Neuronal stem cell (in vitro differentiated cells): ENCODE measurements around the gene METRN.

Experiments
- DNase-seq: peaks from one replicate; pipeline ENCODE4 v3.0.0-alpha.2; 2013; ENCODE audit warnings: low spot score
- H2AFZ ChIP-seq: one replicate; pipeline ENCODE4 v1.6.1; 2013; ENCODE audit warnings: mild to moderate bottlenecking, low read length, inconsistent platforms
- H2AK5ac ChIP-seq: 2 replicates; pipeline ENCODE4 v1.6.1; 2013; ENCODE audit warnings: low read depth, mild to moderate bottlenecking, inconsistent platforms, low read length, moderate library complexity, mixed read lengths
- H2BK120ac ChIP-seq: 2 replicates; pipeline ENCODE4 v1.6.1; 2013; ENCODE audit warnings: low read depth, mild to moderate bottlenecking, inconsistent platforms, low read length, moderate library complexity, mixed read lengths
- H2BK12ac ChIP-seq: one replicate; pipeline ENCODE4 v1.6.1; 2013; ENCODE audit warnings: low read length, inconsistent platforms
- H2BK15ac ChIP-seq: 2 replicates; pipeline ENCODE4 v1.6.1; 2013; ENCODE audit warnings: mild to moderate bottlenecking, low read length, inconsistent platforms, mixed read lengths
- H2BK5ac ChIP-seq: one replicate; pipeline ENCODE4 v1.6.1; 2013; ENCODE audit warnings: inconsistent platforms, mild to moderate bottlenecking, low read length, moderate library complexity
- H3K14ac ChIP-seq: one replicate; pipeline ENCODE4 v1.6.1; 2013; ENCODE audit warnings: low read length, inconsistent platforms
- H3K18ac ChIP-seq: 2 replicates; pipeline ENCODE4 v1.6.1; 2013; ENCODE audit warnings: low read length, inconsistent platforms
- H3K23ac ChIP-seq: 2 replicates; pipeline ENCODE4 v1.6.1; 2013; ENCODE audit warnings: low read depth, mild to moderate bottlenecking, mixed read lengths, low read length, inconsistent platforms; ENCODE audit not compliant: poor library complexity
- H3K27ac ChIP-seq: replicated peaks from 3 replicates; pipeline ENCODE4 v1.5.1; 2013; ENCODE audit warnings: low read length, inconsistent platforms
- H3K27me3 ChIP-seq, 3 experiments: 2 replicates each; pipeline ENCODE4 v1.6.1; 2013; ENCODE audit warnings: low read length in 3 of 3, mild to moderate bottlenecking in 2 of 3, inconsistent platforms in 1 of 3, low read depth in 1 of 3, mixed read lengths in 1 of 3, moderate library complexity in 1 of 3; ENCODE audit not compliant: control insufficient read depth in 3 of 3, insufficient read depth in 3 of 3
- H3K36me3 ChIP-seq, 2 donors: replicated peaks in 1 of 2; 2 replicates each; pipeline ENCODE4 v1.6.1; 2013; ENCODE audit warnings: low read length in 2 of 2; ENCODE audit not compliant: control insufficient read depth in 2 of 2, insufficient read depth in 2 of 2
- H3K4ac ChIP-seq: 2 replicates; pipeline ENCODE4 v1.6.1; 2013; ENCODE audit warnings: inconsistent platforms, mild to moderate bottlenecking, low read length, moderate library complexity
- H3K4me1 ChIP-seq, 2 donors: 1 replicate in 1 of 2; 2 replicates in 1 of 2; pipeline ENCODE4 v1.6.1; 2013; ENCODE audit warnings: low read length in 2 of 2, low read depth in 1 of 2; ENCODE audit not compliant: control insufficient read depth in 2 of 2, insufficient read depth in 1 of 2
- H3K4me2 ChIP-seq: one replicate; pipeline ENCODE4 v1.6.1; 2013; ENCODE audit warnings: mild to moderate bottlenecking, low read length, inconsistent platforms; ENCODE audit not compliant: insufficient read depth, poor library complexity, severe bottlenecking
- H3K4me3 ChIP-seq, 2 donors: 2 replicates each; pipeline ENCODE4 v1.5.1; 2013; ENCODE audit warnings: low read length in 2 of 2, mild to moderate bottlenecking in 2 of 2, inconsistent platforms in 1 of 2, moderate library complexity in 1 of 2
- H3K79me1 ChIP-seq: one replicate; pipeline ENCODE4 v1.6.1; 2013; ENCODE audit warnings: low read depth, mild to moderate bottlenecking, inconsistent platforms, low read length, moderate library complexity
- H3K9ac ChIP-seq: one replicate; pipeline ENCODE4 v1.6.1; 2013; ENCODE audit warnings: mild to moderate bottlenecking, low read depth, low read length, inconsistent platforms; ENCODE audit not compliant: poor library complexity
- H3K9me3 ChIP-seq, 2 donors: replicated peaks in 1 of 2; 2 replicates each; pipeline versions ENCODE3 to v1.6.1; 2013; ENCODE audit warnings: low read length in 2 of 2, mild to moderate bottlenecking in 2 of 2, inconsistent platforms in 1 of 2, low read depth in 1 of 2, mixed read lengths in 1 of 2, moderate library complexity in 1 of 2; ENCODE audit not compliant: control insufficient read depth in 2 of 2, insufficient read depth in 1 of 2
- H4K8ac ChIP-seq: one replicate; pipeline ENCODE4 v1.6.1; 2013; ENCODE audit warnings: low read depth, mild to moderate bottlenecking, inconsistent platforms, low read length, moderate library complexity
- H4K91ac ChIP-seq: one replicate; pipeline ENCODE4 v1.6.1; 2013; ENCODE audit warnings: low read length, low read depth, mild to moderate bottlenecking, inconsistent platforms; ENCODE audit not compliant: poor library complexity
- WGBS, 2 donors: extraction: QIAGEN DNeasy Blood & Tissue Kit; methylation state at CpG; one replicate each; pipeline ENCODE4 v1.1.7; 2013; ENCODE audit warnings: missing lambda C conversion rate in 2 of 2, mixed read lengths in 1 of 2; ENCODE audit not compliant: insufficient read length in 2 of 2, insufficient replicate concordance in 1 of 2; ENCODE audit errors: extremely low coverage in 2 of 2; 5-methylcytosine and 5-hydroxymethylcytosine counted together

The METRN gene

DNA sequence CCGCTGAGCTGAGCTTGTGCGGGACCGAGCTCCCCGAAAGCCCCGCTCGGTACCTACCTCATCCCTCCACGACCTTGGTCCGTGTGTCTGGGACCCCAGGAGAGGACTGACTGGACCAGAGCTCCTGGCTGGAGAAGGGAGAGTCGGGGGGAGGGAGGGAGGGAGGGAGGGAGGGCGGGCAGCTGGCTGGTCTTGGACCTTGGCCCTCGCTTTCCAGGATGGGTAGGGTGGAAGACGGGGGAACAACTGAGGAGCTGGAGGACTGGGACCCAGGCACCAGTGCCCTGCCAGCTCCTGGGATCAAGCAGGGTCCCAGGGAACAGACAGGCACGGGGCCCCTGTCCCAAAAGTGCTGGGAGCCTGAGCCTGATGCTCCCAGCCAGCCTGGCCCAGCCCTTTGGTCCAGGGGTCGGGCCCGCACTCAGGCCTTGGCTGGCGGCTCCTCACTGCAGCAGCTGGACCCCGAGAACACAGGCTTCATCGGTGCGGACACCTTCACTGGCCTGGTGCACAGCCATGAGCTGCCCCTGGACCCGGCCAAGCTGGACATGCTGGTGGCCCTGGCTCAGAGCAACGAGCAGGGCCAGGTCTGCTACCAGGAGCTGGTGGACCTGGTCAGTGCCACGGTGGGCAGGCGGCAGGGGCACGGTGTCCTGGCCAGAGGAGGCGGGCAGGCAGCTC is 38.9 kb upstream of the METRN start:
- peak overlapping the region; percentile 97 for H3K23ac ChIP-seq
- H3K79me1 ChIP-seq, result peaks cover 13% of the 10 kb centered on the region
- peak overlapping the region; percentile 3 for H2BK15ac ChIP-seq
- H2AK5ac ChIP-seq, result peak overlapping the region; percentile 82
- no peak overlapping the region for H3K27ac ChIP-seq
- peak overlapping the region; percentile 89 for H3K18ac ChIP-seq
- DNase-seq, result no peak
- no peak overlapping the region for H4K91ac ChIP-seq
- peaks cover 0 to 13% of the 10 kb centered on the region in 2 donors for H3K4me1 ChIP-seq
- peaks cover 20 to 36% of the 10 kb centered on the region in 2 donors for H3K36me3 ChIP-seq
- H3K9me3 ChIP-seq, result no peaks in the 10 kb centered on the region
- peak overlapping the region; percentile 53 for H3K9ac ChIP-seq
- no peak overlapping the region for H4K8ac ChIP-seq
- H2BK12ac ChIP-seq, result no peak overlapping the region
- no peak overlapping the region for H2AFZ ChIP-seq
- H3K4ac ChIP-seq, result no peak overlapping the region
- H3K14ac ChIP-seq, result peak overlapping the region; percentile 39
- peak overlapping the region in 1 of 2 donors; percentile 69 for H3K4me3 ChIP-seq
- H2BK5ac ChIP-seq, result no peak overlapping the region
- peaks cover 0 to 14% (median 0%) of the 10 kb centered on the region in 3 experiments for H3K27me3 ChIP-seq
- no peak overlapping the region for H2BK120ac ChIP-seq
- WGBS, 2 donors, result no CpG with 5 or more reads among the region's 25 CpGs
- H3K4me2 ChIP-seq, result peak overlapping the region; percentile 71

DNA sequence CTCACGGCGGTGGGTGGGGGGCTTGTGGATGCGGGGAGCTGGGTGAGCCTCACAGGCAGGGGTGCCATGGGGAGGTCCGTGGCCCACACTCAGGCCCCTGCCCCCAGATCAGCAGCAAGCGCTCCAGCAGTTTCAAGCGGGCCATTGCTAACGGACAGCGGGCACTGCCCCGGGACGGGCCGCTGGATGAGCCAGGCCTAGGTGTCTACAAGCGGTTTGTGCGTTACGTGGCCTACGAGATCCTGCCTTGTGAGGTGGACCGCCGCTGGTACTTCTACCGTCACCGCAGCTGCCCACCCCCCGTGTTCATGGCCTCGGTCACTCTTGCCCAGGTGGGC is 38.4 kb upstream of the METRN start:
- WGBS, 2 donors, result no CpG with 5 or more reads among the region's 21 CpGs
- DNase-seq, result no peak
- no peak overlapping the region for H4K8ac ChIP-seq

DNA sequence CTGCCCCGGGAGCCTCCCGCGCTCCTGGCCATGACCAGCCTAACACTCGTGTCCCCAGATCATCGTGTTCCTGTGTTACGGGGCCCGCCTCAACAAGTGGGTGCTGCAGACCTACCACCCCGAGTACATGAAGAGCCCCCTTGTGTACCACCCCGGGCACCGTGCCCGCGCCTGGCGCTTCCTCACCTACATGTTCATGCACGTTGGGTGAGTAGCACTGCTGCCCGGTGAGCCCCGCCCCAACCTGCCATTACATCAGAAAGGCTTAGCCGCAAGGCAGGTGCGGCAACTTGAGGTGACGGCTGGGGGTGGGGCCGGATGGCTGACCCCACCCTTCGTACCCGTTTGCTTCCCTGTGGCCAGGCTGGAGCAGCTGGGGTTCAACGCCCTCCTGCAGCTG is 38.0 kb upstream of the METRN start:
- Histone ChIP-seq H3K4me3 (no peak overlapping the region), H2AFZ (no peak overlapping the region), H3K27me3 (peaks cover 0 to 14% (median 0%) of the 10 kb centered on the region in 3 experiments), H2BK12ac (peak overlapping the region; percentile 73), H3K79me1 (peaks cover 18% of the 10 kb centered on the region), H3K23ac (peak overlapping the region; percentile 85), H3K27ac (no peak overlapping the region), H3K4ac (no peak overlapping the region), H3K4me1 (peaks cover 6 to 21% of the 10 kb centered on the region in 2 donors), H2BK120ac (no peak overlapping the region), H2AK5ac (peak overlapping the region; percentile 6), H3K36me3 (peaks cover 22 to 37% of the 10 kb centered on the region in 2 donors), H2BK5ac (peak overlapping the region; percentile 93), H3K14ac (peak overlapping the region; percentile 56), H3K9ac (no peak overlapping the region), H3K9me3 (peaks cover 0 to 2% of the 10 kb centered on the region in 2 donors), H2BK15ac (no peak overlapping the region), H4K91ac (peak overlapping the region; percentile 53), H3K4me2 (peak overlapping the region; percentile 2), H4K8ac (peak overlapping the region; percentile 82), H3K18ac (peak overlapping the region; percentile 17)
- WGBS, 2 donors, result no CpG with 5 or more reads among the region's 23 CpGs
- DNase-seq, result no peak

More for the DNA sequence above, 38.4 kb upstream of the METRN start:
- no peak overlapping the region for H4K91ac ChIP-seq
- H3K27ac ChIP-seq, result no peak overlapping the region
- H3K4me1 ChIP-seq, result peaks cover 3 to 18% of the 10 kb centered on the region in 2 donors
- no peak overlapping the region for H3K4me2 ChIP-seq
- H2BK5ac ChIP-seq, result no peak overlapping the region
- peaks cover 20 to 36% of the 10 kb centered on the region in 2 donors for H3K36me3 ChIP-seq
- peak overlapping the region; percentile 82 for H2AK5ac ChIP-seq
- H2BK15ac ChIP-seq, result peak overlapping the region; percentile 3
- peak overlapping the region; percentile 39 for H3K14ac ChIP-seq
- no peak overlapping the region for H2BK12ac ChIP-seq
- H2AFZ ChIP-seq, result no peak overlapping the region
- no peaks in the 10 kb centered on the region for H3K9me3 ChIP-seq
- no peak overlapping the region for H2BK120ac ChIP-seq
- H3K23ac ChIP-seq, result peak overlapping the region; percentile 85
- peaks cover 0 to 14% (median 0%) of the 10 kb centered on the region in 3 experiments for H3K27me3 ChIP-seq
- peaks cover 17% of the 10 kb centered on the region for H3K79me1 ChIP-seq
- H3K18ac ChIP-seq, result peak overlapping the region; percentile 0
- no peak overlapping the region for H3K4ac ChIP-seq
- peak overlapping the region in 1 of 2 donors; percentile 64 for H3K4me3 ChIP-seq
- H3K9ac ChIP-seq, result peak overlapping the region; percentile 53

DNA sequence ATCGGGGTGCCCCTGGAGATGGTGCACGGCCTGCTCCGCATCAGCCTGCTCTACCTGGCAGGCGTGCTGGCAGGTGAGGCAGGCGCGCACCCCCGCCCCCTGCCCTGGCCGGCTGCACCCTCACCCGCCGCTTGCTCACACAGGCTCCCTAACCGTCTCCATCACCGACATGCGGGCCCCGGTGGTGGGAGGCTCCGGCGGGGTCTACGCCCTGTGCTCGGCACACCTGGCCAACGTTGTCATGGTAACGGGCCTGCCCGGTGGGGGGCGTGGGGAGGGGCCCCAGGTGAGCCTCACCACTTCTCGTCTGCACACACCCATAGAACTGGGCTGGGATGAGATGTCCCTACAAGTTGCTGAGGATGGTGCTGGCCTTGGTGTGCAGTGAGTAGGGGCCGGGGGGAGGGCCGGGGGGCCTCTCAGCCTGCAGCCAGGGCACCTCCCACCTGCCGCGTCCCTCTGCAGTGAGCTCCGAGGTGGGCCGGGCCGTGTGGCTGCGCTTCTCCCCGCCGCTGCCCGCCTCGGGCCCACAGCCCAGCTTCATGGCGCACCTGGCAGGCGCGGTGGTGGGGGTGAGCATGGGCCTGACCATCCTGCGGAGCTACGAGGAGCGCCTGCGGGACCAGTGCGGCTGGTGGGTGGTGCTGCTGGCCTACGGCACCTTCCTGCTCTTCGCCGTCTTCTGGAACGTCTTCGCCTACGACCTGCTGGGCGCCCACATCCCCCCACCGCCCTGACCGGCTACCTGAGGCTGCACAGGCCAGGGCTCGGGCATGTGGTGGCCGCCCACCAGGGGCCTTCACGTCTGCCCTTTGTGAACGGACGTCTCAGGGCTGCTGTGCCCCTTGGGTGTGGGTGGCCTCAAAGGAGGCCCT is 37.4 kb upstream of the METRN start:
- no peak for DNase-seq
- Histone ChIP-seq H3K18ac (peak overlapping the region; percentile 17), H3K27ac (no peak overlapping the region), H4K8ac (peak overlapping the region; percentile 82), H3K9me3 (peaks cover 0 to 2% of the 10 kb centered on the region in 2 donors), H3K4me1 (peaks cover 7 to 21% of the 10 kb centered on the region in 2 donors), H4K91ac (peak overlapping the region; percentile 53), H2BK15ac (peak overlapping the region; percentile 17), H2BK5ac (peak overlapping the region; percentile 93), H3K9ac (no peak overlapping the region), H2BK120ac (no peak overlapping the region), H2AK5ac (peak overlapping the region; percentile 90), H3K79me1 (peaks cover 22% of the 10 kb centered on the region), H3K4me3 (no peak overlapping the region), H3K4me2 (no peak overlapping the region), H3K36me3 (peaks cover 22 to 37% of the 10 kb centered on the region in 2 donors), H3K4ac (no peak overlapping the region), H3K14ac (peak overlapping the region; percentile 56), H2BK12ac (peak overlapping the region; percentile 73), H2AFZ (no peak overlapping the region), H3K23ac (peak overlapping the region; percentile 85), H3K27me3 (peaks cover 0 to 14% (median 0%) of the 10 kb centered on the region in 3 experiments)
- WGBS, 2 donors, result no CpG with 5 or more reads among the region's 57 CpGs
